ENCODE measurements around the gene L3MBTL2.

GRCh38 chr22:41256254-41257253 lies 51.4 kb downstream of the L3MBTL2 start:
- TF ChIP-seq CTCF (IDR thresholded peaks at IDR 0.05), result no peak
- no peak for TF ChIP-seq POLR2A (IDR thresholded peaks at IDR 0.05)

All from testis (tissue), 2 donors.